Keratinocyte (primary cell): ENCODE results near the gene TXLNG. TPM values are rescaled to one million over a fixed set of nuclear protein-coding genes. Genes with fewer than 3 reads are reported as not detected.

ENCODE experiments used
- DNase-seq: peaks from one replicate; pipeline ENCODE4 v3.0.0-alpha.2; 2011; ENCODE audit warnings: low read depth, missing footprints, low spot score
- FAIRE-seq: peaks from 2 replicates; lab custom pipeline; 2011; peaks lifted over from hg19 to GRCh38; lab: Jason Lieb, UNC
- H2AFZ ChIP-seq: 2 replicates; pipeline ENCODE4 v1.6.0; 2012; ENCODE audit warnings: low read length, control low read depth, inconsistent platforms; ENCODE audit not compliant: control insufficient read depth
- H3K27ac ChIP-seq: 2 replicates; pipeline ENCODE4 v1.5.1; 2011; ENCODE audit warnings: low read length; ENCODE audit not compliant: control insufficient read depth, insufficient read depth
- H3K27me3 ChIP-seq: 3 replicates; pipeline ENCODE4 v1.6.0; 2011; ENCODE audit warnings: low read length; ENCODE audit not compliant: control insufficient read depth, insufficient read depth; ENCODE audit errors: extremely low read depth
- H3K36me3 ChIP-seq, 2 experiments: 2 replicates in 1 of 2; 3 replicates in 1 of 2; pipeline ENCODE4 v1.5.1; 2011; ENCODE audit warnings: low read length in 2 of 2, mild to moderate bottlenecking in 1 of 2; ENCODE audit not compliant: control insufficient read depth in 2 of 2, insufficient read depth in 2 of 2; ENCODE audit errors: extremely low read depth in 1 of 2
- H3K4me1 ChIP-seq: 3 replicates; pipeline ENCODE4 v1.5.1; 2011; ENCODE audit warnings: low read length; ENCODE audit not compliant: control insufficient read depth, insufficient read depth; ENCODE audit errors: extremely low read depth
- H3K4me2 ChIP-seq: 3 replicates; pipeline ENCODE4 v1.6.0; 2011; ENCODE audit warnings: low read depth, low read length; ENCODE audit not compliant: control insufficient read depth, insufficient read depth; ENCODE audit errors: extremely low read depth
- H3K4me3 ChIP-seq, 3 experiments: fragments of 200-600 bp in 1 of 3; sonication (generic) in 1 of 3; 2 replicates in 2 of 3; 3 replicates in 1 of 3; pipeline ENCODE4 v1.5.1; 2011 to 2016; ENCODE audit warnings: low read length in 3 of 3, mild to moderate bottlenecking in 3 of 3, control low read depth in 2 of 3, inconsistent platforms in 1 of 3, low read depth in 1 of 3, mixed read lengths in 1 of 3, mixed run types in 1 of 3, moderate library complexity in 1 of 3; ENCODE audit not compliant: control insufficient read depth in 2 of 3, insufficient read depth in 2 of 3; ENCODE audit errors: extremely low read depth in 1 of 3
- H3K79me2 ChIP-seq: 2 replicates; pipeline ENCODE4 v1.6.0; 2012; ENCODE audit warnings: low read length; ENCODE audit not compliant: control insufficient read depth, insufficient read depth
- H3K9ac ChIP-seq: 3 replicates; pipeline ENCODE4 v1.6.0; 2011; ENCODE audit warnings: low read length; ENCODE audit not compliant: control insufficient read depth, insufficient read depth; ENCODE audit errors: extremely low read depth
- H3K9me1 ChIP-seq: 3 replicates; pipeline ENCODE4 v1.6.0; 2011; ENCODE audit warnings: low read length; ENCODE audit not compliant: control insufficient read depth, insufficient read depth; ENCODE audit errors: extremely low read depth
- H3K9me3 ChIP-seq: 2 replicates; pipeline ENCODE4 v1.5.1; 2012; ENCODE audit warnings: low read depth, low read length; ENCODE audit not compliant: control insufficient read depth
- H4K20me1 ChIP-seq: 3 replicates; pipeline ENCODE4 v1.6.0; 2011; ENCODE audit warnings: low read length; ENCODE audit not compliant: control insufficient read depth, insufficient read depth; ENCODE audit errors: extremely low read depth
- CTCF ChIP-seq, 3 experiments: IDR thresholded peaks in 1 of 3; conservative IDR thresholded peaks in 1 of 3; optimal IDR thresholded peaks in 1 of 3; 2 replicates in 2 of 3; 3 replicates in 1 of 3; pipeline versions ENCODE3 to v1.5.1; 2011; ENCODE audit warnings: low read length in 3 of 3, mild to moderate bottlenecking in 3 of 3, moderate library complexity in 2 of 3, control low read depth in 1 of 3, inconsistent platforms in 1 of 3; ENCODE audit not compliant: insufficient read depth in 2 of 3; ENCODE audit errors: extremely low read depth in 1 of 3
- EZH2 ChIP-seq: IDR thresholded peaks from one replicate; pipeline ENCODE4 v1.6.1; 2012; ENCODE audit warnings: inconsistent platforms, mild to moderate bottlenecking, low read length, moderate library complexity
- dilution Hi-C: fragments of 300-500 bp; cut with MboI; formaldehyde crosslinking; loops from one replicate; pipeline ENCODE4 v1.7.0; 2020; ENCODE audit warnings: low sequenced_read_pairs; ENCODE audit not compliant: extremely low pct_ligation_motif_present
- polyA plus RNA-seq, 5 experiments: library from polyadenylated mRNA; depleted of rRNA in 3 of 5; stranded (reverse) in 3 of 5; stranded (forward) in 1 of 5; unstranded in 1 of 5; fragments of >200 nt; gene quantifications; 1 replicate in 1 of 5; 2 replicates in 3 of 5; 3 replicates in 1 of 5; pipeline versions ENCODE4 v1.2.1 to v1.2.3, GENCODE V29; 2011 to 2012; ENCODE audit warnings: missing spikeins in 2 of 5, low read depth in 1 of 5, low replicate concordance in 1 of 5
- small RNA-seq, 3 experiments: library from RNA; depleted of rRNA; stranded (forward); fragments of <200 nt; gene quantifications; one replicate each; pipeline ENCODE3, GENCODE V24; 2012; ENCODE audit warnings: low read depth in 3 of 3, low replicate concordance in 1 of 3; ENCODE audit not compliant: insufficient read length in 3 of 3

TXLNG gene
- polyA plus RNA-seq, 1 donor (not counting 4 experiments of a cell fraction or from before 2014, with no cell fraction given): 38.5 TPM

GRCh38 chrX:16885628-16886027 lies 99.4 kb downstream of the TXLNG start:
- Histone ChIP-seq H4K20me1 (no peaks in the 10 kb centered on the region), H3K36me3 (no peaks in the 10 kb centered on the region), H3K27ac (no peak overlapping the region), H3K9me3 (no peaks in the 10 kb centered on the region), H3K27me3 (peaks cover 12% of the 10 kb centered on the region), H3K4me2 (no peak overlapping the region), H3K9me1 (no peaks in the 10 kb centered on the region), H3K79me2 (no peaks in the 10 kb centered on the region), H2AFZ (no peak overlapping the region), H3K4me3 (no peak overlapping the region), H3K4me1 (peaks cover 6% of the 10 kb centered on the region), H3K9ac (no peak overlapping the region)
- DNase-seq (no peak), FAIRE-seq (no peak)
- dilution Hi-C loops: no loop called here
- TF ChIP-seq EZH2 (no peak), CTCF (optimal IDR thresholded peaks at IDR 0.05 in 1 of 3, IDR thresholded peaks at IDR 0.05 in 1 of 3, conservative IDR thresholded peaks at IDR 0.05 in 1 of 3; ENCODE audit: extremely low read depth in 1 of 3, insufficient read depth in 2 of 3, low read length in 3 of 3) (no peak)

GRCh38 chrX:16892504-16893362 lies 106.5 kb downstream of the TXLNG start:
- TF ChIP-seq CTCF (optimal IDR thresholded peaks at IDR 0.05 in 1 of 3, IDR thresholded peaks at IDR 0.05 in 1 of 3, conservative IDR thresholded peaks at IDR 0.05 in 1 of 3; ENCODE audit: extremely low read depth in 1 of 3, insufficient read depth in 2 of 3, low read length in 3 of 3) (peak; percentile 84 to 97 (median 92)), EZH2 (no peak)

More at GRCh38 chrX:16892504-16893362, 106.5 kb downstream of the TXLNG start:
- Histone ChIP-seq H4K20me1 (no peaks in the 10 kb centered on the region), H3K9me3 (no peaks in the 10 kb centered on the region), H3K36me3 (no peaks in the 10 kb centered on the region), H3K79me2 (no peaks in the 10 kb centered on the region), H2AFZ (peak overlapping the region; percentile 51), H3K9me1 (no peaks in the 10 kb centered on the region), H3K27me3 (peaks cover 4% of the 10 kb centered on the region), H3K9ac (no peak overlapping the region), H3K27ac (no peak overlapping the region), H3K4me3 (no peak overlapping the region), H3K4me2 (peak overlapping the region; percentile 18), H3K4me1 (no peaks in the 10 kb centered on the region)
- FAIRE-seq (peak; percentile 95), DNase-seq (no peak)
- dilution Hi-C loops: no loop called here

Small RNAs within 50 kb of the gene (small RNA-seq; reads per million reads assigned to genes)
- 0 to 0.07 (median 0) reads per million in 3 experiments for gene RNU4-6P
- gene RNU7-56P: 0 reads per million in 3 experiments
- 0 reads per million in 3 experiments for gene RPL12P49

Other genes starting within 250 kb of the TXLNG start
- not detected in 3 replicates for gene S100G, start 136.3 kb upstream of the TXLNG start, polyA plus RNA-seq
- gene CTPS2, start 73.8 kb upstream of the TXLNG start, polyA plus RNA-seq: 8.5 to 12.3 TPM (median 8.6 TPM) in 3 replicates
- gene SYAP1, start 66.9 kb upstream of the TXLNG start, polyA plus RNA-seq: 12.7 to 21.5 TPM (median 20.3 TPM) in 3 replicates
- gene RBBP7, start 83.9 kb downstream of the TXLNG start, polyA plus RNA-seq: 88.5 to 137 TPM (median 101 TPM) in 3 replicates
- 2.4 to 2.6 TPM (median 2.4 TPM) in 3 replicates for gene REPS2, start 160.2 kb downstream of the TXLNG start, polyA plus RNA-seq